Measurements from ENCODE around the gene BCAS3. TPM values are rescaled to one million over a fixed set of nuclear protein-coding genes. Genes with fewer than 3 reads are reported as not detected.

BCAS3 gene
- total RNA-seq, 2 experiments from 2014 or later: 5.1 to 6.9 TPM

DNA sequence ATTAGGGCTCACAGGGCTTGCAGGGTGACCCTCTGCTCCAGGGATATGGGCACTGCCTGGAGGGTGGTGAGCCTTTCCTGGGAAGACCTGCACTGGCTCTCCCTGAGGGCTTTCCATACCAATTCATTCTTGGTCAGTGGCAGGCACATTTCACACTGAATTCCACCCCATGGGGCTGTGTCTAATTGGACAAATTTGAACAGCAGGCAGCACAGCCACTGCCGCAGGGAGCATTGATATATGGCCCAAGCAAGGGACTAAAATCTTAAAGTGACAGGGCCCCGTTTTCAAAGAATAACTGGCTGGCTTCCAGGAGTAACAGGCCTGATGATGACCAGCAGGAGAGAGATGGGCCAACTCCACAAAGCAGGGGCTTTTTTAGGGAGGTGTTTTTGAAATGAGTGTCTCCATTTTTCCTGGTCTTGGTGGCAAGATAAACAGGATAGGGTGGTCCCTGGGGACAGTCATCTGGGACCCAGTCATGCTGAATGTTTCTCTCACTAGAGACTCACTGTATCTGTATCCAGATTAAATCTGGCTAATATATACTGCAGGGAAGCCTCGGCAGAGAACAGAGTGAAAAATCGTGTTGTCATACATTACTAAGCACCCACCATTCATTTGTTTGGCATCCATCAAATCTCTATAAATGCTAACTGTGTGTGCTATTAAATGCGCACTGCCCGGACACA is 647.9 kb downstream of the BCAS3 start:
- H3K27ac Mint-ChIP-seq: no peak overlapping the region
- CTCF ChIA-PET: no interaction called here
- intact Hi-C loops (cut with micrococcal nuclease): no loop called here
- H3K4me1 Mint-ChIP-seq (ENCODE audit: low read depth): no peaks in the 10 kb centered on the region
- no peak overlapping the region for H3K4me3 Mint-ChIP-seq
- no peaks in the 10 kb centered on the region for H3K36me3 Mint-ChIP-seq (ENCODE audit: low read depth)
- no peak for TF ChIP-seq CTCF (IDR thresholded peaks at IDR 0.05)
- no peak for DNase-seq
- no peak for ATAC-seq
- H3K9me3 Mint-ChIP-seq: no peaks in the 10 kb centered on the region
- no peaks in the 10 kb centered on the region for H3K27me3 Mint-ChIP-seq
- POLR2A ChIA-PET: no interaction called here

DNA sequence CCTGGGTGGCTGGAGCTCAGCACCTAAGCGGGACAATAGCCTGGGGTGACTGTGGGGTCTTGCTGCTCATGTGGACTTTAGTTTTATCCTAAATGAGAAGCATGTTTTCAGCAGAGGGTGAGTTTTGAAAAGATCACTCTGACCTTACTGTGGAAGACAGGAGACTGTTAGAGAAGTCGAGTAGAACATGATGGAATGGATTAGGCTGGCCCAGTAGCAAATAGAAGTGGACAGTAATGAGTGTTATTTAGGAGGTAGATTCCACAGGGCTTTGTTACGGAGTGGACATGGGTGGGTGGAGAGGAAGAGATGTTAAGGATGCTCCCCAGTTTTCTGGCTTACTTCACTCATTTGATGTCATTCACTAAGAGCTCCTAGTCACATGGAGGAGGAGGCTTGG is 648.7 kb downstream of the BCAS3 start:
- H3K27ac Mint-ChIP-seq: no peak overlapping the region
- no peaks in the 10 kb centered on the region for H3K36me3 Mint-ChIP-seq (ENCODE audit: low read depth)
- no peak overlapping the region for H3K4me3 Mint-ChIP-seq
- TF ChIP-seq CTCF (IDR thresholded peaks at IDR 0.05): no peak
- ATAC-seq (no peak), DNase-seq (no peak)
- no peaks in the 10 kb centered on the region for H3K27me3 Mint-ChIP-seq
- H3K9me3 Mint-ChIP-seq: no peaks in the 10 kb centered on the region
- intact Hi-C loops (cut with micrococcal nuclease): no loop called here
- POLR2A ChIA-PET: no interaction called here
- no peaks in the 10 kb centered on the region for H3K4me1 Mint-ChIP-seq (ENCODE audit: low read depth)
- CTCF ChIA-PET: no interaction called here

- no peaks in the 10 kb centered on the region for H3K4me1 Mint-ChIP-seq (ENCODE audit: low read depth)
- H3K4me3 Mint-ChIP-seq: no peak overlapping the region
- ATAC-seq (no peak), DNase-seq (no peak)
- no peak for TF ChIP-seq CTCF (IDR thresholded peaks at IDR 0.05)
- H3K27ac Mint-ChIP-seq: no peak overlapping the region
- H3K9me3 Mint-ChIP-seq: no peaks in the 10 kb centered on the region
- no peaks in the 10 kb centered on the region for H3K27me3 Mint-ChIP-seq
- intact Hi-C loops (cut with micrococcal nuclease): no loop called here
- H3K36me3 Mint-ChIP-seq (ENCODE audit: low read depth): no peaks in the 10 kb centered on the region
- ChIA-PET POLR2A (no interaction called here), CTCF (no interaction called here)
These were observed 650.7 kb downstream of the BCAS3 start for GRCh38 chr17:61328351-61328750.

DNA sequence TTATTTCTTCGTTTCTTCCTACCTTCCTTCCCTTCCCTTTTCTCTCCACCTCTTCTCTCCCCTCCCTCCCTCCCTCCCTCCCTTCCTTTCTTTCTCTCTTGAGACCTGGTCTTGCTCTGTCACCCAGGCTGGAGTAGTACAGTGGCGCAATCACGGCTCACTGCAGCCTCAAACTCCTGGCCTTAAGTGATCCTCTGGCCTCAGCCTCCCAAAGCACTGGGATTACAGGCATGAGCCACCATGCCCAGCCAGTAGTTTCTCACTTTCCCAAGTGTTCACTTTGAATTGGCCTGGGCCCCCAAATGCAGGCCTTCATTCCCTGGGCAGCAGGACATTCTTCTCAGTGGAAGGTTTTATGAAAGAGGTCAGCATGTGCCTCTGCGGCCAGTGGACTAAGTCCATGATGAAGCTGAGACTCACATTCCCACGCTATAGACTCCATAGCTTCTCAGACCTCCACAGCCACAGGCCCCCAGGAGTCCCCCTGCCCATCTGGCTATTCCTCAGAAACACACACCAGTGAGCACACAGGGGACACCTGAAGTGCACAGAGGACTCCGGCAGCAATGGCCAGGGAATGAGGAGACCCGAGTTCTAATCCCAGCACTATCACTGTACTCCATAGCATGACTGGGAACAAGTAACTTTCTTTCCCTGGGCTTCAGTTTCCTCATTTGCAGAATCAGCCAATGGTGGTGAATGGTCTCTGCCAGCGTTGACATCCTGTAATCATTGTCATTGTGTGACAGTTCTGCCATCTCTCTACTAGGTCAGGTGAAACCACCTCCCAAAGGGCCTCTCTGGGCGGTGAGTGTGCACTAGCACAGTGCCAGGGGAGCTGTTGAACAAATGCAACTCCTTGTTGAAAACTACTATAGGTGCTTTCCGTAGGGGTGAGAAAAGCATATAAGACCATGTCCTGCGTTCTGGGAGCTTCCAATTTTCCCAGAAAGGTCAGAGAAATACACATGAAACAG is 652.8 kb downstream of the BCAS3 start:
- TF ChIP-seq CTCF (IDR thresholded peaks at IDR 0.05): no peak
- no peaks in the 10 kb centered on the region for H3K27me3 Mint-ChIP-seq
- no peak for ATAC-seq
- H3K27ac Mint-ChIP-seq: no peak overlapping the region
- no peaks in the 10 kb centered on the region for H3K36me3 Mint-ChIP-seq (ENCODE audit: low read depth)
- CTCF ChIA-PET: no interaction called here
- no peaks in the 10 kb centered on the region for H3K9me3 Mint-ChIP-seq
- no peak for DNase-seq
- intact Hi-C loops (cut with micrococcal nuclease): no loop called here
- POLR2A ChIA-PET: no interaction called here
- H3K4me1 Mint-ChIP-seq (ENCODE audit: low read depth): no peaks in the 10 kb centered on the region
- no peak overlapping the region for H3K4me3 Mint-ChIP-seq

GRCh38 chr17:61331178-61331577 is 653.5 kb downstream of the BCAS3 start:
- ATAC-seq: no peak
- Mint-ChIP-seq H3K9me3 (no peaks in the 10 kb centered on the region), H3K4me3 (no peak overlapping the region), H3K36me3 (ENCODE audit: low read depth) (no peaks in the 10 kb centered on the region), H3K4me1 (ENCODE audit: low read depth) (no peaks in the 10 kb centered on the region), H3K27ac (no peak overlapping the region), H3K27me3 (no peaks in the 10 kb centered on the region)
- no peak for TF ChIP-seq CTCF (IDR thresholded peaks at IDR 0.05)
- no peak for DNase-seq
- intact Hi-C loops (cut with micrococcal nuclease): no loop called here
- CTCF ChIA-PET: no interaction called here
- POLR2A ChIA-PET: no interaction called here

Measured in activated CD8-positive, alpha-beta T cell treated with anti-CD3 and anti-CD28 coated beads for 36 hours (primary cell).